ENCODE measurements around the gene PLPPR1. TPM values are rescaled to one million over a fixed set of nuclear protein-coding genes. Genes with fewer than 3 reads are reported as not detected.

Gene PLPPR1
- total and polyA plus RNA-seq, 12 donors = 0.08 to 19.7 (median 0.20) TPM; not detected in 7

DNA sequence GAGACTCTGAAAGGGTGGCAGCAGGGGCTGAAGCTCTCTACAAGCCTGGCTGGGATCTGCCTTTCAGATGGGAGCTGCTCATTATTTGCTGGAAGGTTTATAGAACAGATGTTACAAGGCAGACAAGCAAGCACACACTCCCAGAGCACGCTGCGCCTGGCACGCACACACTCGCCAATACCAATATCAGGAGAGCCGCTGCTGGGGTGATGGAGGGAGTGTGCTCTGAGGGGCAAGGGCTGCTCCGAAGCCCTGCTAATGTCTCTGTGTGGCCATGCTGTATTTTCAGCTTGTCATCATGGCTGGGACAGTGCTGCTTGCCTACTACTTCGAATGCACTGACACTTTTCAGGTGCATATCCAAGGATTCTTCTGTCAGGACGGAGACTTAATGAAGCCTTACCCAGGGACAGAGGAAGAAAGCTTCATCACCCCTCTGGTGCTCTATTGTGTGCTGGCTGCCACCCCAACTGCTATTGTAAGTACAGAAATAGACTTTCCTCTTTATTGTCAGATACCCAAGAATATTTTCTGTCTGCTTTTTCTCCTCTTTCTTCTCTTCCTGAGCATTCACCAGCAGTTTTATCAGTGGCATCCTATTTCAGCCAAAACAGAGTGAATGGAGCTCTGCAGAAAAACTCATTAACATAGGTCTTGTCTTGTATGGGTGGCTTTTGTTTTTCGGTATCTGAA is 241.2 kb downstream of the PLPPR1 start:
- Histone ChIP-seq H3K4me3 (no peak overlapping the region), H3K9me3 (replicated peaks in 1 of 3) (no peaks in the 10 kb centered on the region), H3K36me3 (replicated peaks in 1 of 2) (no peaks in the 10 kb centered on the region), H3K27me3 (no peaks in the 10 kb centered on the region), H3K27ac (no peak overlapping the region), H3K4me1 (replicated peaks in 1 of 2) (peaks cover 0 to 9% of the 10 kb centered on the region in 2 donors)
- intact Hi-C loops (cut with DNase I) = no loop called here
- DNase-seq = no peak
- 73 to 88% (median 86%) methylated on average over 7 to 9 of the region's 9 CpGs for WGBS, 4 donors
- TF ChIP-seq POLR2A (IDR thresholded peaks at IDR 0.05) = no peak
- TF ChIP-seq, protein P1, sequence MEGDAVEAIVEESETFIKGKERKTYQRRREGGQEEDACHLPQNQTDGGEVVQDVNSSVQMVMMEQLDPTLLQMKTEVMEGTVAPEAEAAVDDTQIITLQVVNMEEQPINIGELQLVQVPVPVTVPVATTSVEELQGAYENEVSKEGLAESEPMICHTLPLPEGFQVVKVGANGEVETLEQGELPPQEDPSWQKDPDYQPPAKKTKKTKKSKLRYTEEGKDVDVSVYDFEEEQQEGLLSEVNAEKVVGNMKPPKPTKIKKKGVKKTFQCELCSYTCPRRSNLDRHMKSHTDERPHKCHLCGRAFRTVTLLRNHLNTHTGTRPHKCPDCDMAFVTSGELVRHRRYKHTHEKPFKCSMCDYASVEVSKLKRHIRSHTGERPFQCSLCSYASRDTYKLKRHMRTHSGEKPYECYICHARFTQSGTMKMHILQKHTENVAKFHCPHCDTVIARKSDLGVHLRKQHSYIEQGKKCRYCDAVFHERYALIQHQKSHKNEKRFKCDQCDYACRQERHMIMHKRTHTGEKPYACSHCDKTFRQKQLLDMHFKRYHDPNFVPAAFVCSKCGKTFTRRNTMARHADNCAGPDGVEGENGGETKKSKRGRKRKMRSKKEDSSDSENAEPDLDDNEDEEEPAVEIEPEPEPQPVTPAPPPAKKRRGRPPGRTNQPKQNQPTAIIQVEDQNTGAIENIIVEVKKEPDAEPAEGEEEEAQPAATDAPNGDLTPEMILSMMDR (IDR thresholded peaks at IDR 0.05) = no peak

- H3K4me1 ChIP-seq (replicated peaks in 1 of 2) = peaks cover 0 to 9% of the 10 kb centered on the region in 2 donors
- no peaks in the 10 kb centered on the region for H3K36me3 ChIP-seq (replicated peaks in 1 of 2)
- intact Hi-C loops (cut with DNase I) = no loop called here
- no peak overlapping the region for H3K27ac ChIP-seq
- no peak for DNase-seq
- WGBS, 4 donors = 20 to 45% (median 37%) methylated on average over 2 of the region's 2 CpGs
- H3K27me3 ChIP-seq = no peaks in the 10 kb centered on the region
- TF ChIP-seq POLR2A (IDR thresholded peaks at IDR 0.05) = no peak
- TF ChIP-seq, protein P1 (IDR thresholded peaks at IDR 0.05) = no peak
- H3K9me3 ChIP-seq (replicated peaks in 1 of 3) = no peaks in the 10 kb centered on the region
- no peak overlapping the region for H3K4me3 ChIP-seq
These were observed 241.8 kb downstream of the PLPPR1 start for GRCh38 chr9:101270302-101270701.

DNA sequence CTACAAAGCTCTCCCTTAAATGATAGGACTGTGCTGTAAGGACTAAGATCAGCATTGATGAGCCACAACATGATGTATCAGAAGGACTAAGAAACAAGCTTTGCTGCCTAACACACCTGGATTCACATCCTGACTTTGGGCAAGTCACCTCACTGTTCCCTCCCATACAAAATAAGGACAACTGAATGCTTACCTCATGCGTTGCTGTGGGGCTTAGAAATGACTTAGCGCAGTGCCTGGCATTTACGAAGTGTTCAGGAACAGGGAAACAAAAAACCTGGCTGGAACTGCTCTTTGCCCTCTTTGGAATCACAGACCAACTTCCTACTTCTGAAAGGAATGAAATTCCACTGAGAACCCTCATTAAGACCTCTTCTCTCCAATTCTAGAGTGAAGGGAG is 242.6 kb downstream of the PLPPR1 start:
- no peaks in the 10 kb centered on the region for H3K36me3 ChIP-seq (replicated peaks in 1 of 2)
- no peak overlapping the region for H3K4me3 ChIP-seq
- H3K9me3 ChIP-seq (replicated peaks in 1 of 3) = no peaks in the 10 kb centered on the region
- no peak overlapping the region for H3K27ac ChIP-seq
- no peak for DNase-seq
- 83 to 94% (median 89%) methylated on average over 3 of the region's 3 CpGs for WGBS, 4 donors
- intact Hi-C loops (cut with DNase I) = no loop called here
- peaks cover 0 to 9% of the 10 kb centered on the region in 2 donors for H3K4me1 ChIP-seq (replicated peaks in 1 of 2)
- no peak for TF ChIP-seq POLR2A (IDR thresholded peaks at IDR 0.05)
- TF ChIP-seq, protein P1 (IDR thresholded peaks at IDR 0.05) = no peak
- H3K27me3 ChIP-seq = no peaks in the 10 kb centered on the region

DNA sequence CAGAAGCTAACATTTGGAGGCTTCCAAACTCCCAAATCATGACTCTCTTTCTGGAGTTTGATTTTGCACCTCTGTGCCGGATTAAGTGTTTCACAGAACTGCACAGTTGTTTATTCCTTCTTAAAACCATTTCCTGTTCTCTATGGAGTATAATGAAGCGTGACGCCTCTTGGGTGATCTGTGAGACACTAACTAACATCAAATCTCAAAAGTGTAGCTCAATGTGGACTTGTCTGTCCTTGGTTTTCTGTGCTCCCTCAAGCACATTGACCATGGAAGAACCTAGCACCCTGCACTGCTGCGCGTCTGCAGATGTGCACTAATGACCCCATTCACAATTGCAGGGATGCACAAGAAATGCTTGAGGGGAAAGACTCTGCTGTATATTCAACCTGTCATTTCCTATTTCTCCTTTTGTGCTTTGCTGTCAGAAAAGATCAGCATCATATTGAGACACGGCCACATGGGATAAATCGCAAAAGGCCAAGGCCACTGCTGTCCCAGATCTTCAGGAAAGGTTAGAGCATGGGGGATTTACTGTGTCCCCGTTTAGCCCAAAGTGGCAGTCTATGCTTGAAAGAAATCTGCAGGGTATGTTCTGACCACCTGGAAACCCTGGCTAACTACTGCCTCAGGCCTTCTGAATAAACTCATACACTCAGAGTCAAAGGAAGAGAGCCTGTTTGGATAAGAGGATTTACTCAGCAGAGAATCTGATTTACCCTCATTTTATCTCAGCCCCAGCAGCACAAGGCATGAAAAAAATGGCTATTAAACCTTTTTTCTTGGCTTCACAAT is 246.6 kb downstream of the PLPPR1 start:
- WGBS, 4 donors = 62 to 69% (median 65%) methylated on average over 8 of the region's 8 CpGs
- Histone ChIP-seq H3K27ac (no peak overlapping the region), H3K36me3 (replicated peaks in 1 of 2) (no peaks in the 10 kb centered on the region), H3K4me1 (replicated peaks in 1 of 2) (no peaks in the 10 kb centered on the region), H3K4me3 (no peak overlapping the region), H3K27me3 (no peaks in the 10 kb centered on the region), H3K9me3 (replicated peaks in 1 of 3) (no peaks in the 10 kb centered on the region)
- TF ChIP-seq, protein P1 (IDR thresholded peaks at IDR 0.05) = no peak
- no peak for TF ChIP-seq POLR2A (IDR thresholded peaks at IDR 0.05)
- intact Hi-C loops (cut with DNase I) = no loop called here
- DNase-seq = no peak
